ENCODE data around the gene LTN1. TPM values are rescaled to one million over a fixed set of nuclear protein-coding genes. Genes with fewer than 3 reads are reported as not detected.

The LTN1 gene, protein sequence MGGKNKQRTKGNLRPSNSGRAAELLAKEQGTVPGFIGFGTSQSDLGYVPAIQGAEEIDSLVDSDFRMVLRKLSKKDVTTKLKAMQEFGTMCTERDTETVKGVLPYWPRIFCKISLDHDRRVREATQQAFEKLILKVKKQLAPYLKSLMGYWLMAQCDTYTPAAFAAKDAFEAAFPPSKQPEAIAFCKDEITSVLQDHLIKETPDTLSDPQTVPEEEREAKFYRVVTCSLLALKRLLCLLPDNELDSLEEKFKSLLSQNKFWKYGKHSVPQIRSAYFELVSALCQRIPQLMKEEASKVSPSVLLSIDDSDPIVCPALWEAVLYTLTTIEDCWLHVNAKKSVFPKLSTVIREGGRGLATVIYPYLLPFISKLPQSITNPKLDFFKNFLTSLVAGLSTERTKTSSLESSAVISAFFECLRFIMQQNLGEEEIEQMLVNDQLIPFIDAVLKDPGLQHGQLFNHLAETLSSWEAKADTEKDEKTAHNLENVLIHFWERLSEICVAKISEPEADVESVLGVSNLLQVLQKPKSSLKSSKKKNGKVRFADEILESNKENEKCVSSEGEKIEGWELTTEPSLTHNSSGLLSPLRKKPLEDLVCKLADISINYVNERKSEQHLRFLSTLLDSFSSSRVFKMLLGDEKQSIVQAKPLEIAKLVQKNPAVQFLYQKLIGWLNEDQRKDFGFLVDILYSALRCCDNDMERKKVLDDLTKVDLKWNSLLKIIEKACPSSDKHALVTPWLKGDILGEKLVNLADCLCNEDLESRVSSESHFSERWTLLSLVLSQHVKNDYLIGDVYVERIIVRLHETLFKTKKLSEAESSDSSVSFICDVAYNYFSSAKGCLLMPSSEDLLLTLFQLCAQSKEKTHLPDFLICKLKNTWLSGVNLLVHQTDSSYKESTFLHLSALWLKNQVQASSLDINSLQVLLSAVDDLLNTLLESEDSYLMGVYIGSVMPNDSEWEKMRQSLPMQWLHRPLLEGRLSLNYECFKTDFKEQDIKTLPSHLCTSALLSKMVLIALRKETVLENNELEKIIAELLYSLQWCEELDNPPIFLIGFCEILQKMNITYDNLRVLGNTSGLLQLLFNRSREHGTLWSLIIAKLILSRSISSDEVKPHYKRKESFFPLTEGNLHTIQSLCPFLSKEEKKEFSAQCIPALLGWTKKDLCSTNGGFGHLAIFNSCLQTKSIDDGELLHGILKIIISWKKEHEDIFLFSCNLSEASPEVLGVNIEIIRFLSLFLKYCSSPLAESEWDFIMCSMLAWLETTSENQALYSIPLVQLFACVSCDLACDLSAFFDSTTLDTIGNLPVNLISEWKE (N-terminal part only)
- polyA plus RNA-seq (2012; ENCODE audit: insufficient read length, low read depth) = 5.8 TPM

DNA sequence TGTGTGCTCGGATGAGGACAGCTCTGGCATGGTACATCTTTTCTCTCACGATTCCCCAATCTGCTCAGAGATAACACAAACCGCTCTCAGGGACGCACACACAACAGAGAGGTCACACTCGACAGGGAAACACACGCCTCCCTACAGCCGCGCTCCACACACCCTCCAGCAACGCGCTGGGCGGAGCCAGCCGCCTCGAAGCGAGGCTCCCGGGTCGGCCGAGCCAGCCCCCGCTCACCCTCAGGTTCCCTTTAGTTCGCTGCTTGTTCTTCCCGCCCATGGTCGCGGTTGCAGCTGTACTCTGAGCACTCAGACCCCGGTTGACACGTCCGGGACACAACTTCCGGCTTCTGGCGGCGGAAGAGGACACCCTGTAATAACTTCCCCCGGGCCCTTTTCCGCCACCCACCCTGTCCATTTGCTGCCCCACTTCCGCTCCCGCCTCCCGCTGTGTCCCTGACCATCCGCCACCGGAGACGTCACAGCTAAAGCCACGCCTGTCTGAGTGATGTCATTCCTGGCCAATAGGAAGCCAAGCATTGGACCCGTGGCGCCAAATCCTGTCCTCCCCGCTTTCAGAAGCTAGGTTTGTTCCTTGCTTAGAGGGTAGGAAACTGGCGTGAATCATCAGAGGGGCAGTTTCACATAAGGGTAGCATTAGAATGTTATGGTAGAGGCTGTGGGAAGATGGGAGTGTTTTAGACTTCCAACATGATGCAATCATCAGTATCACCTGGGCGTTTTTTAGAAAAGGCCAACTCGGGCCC is at the start of gene LTN1:
Gene LTN1, minus strand, starts transcription at position 352 of the 767 bp plus-strand sequence. Its CDS starts 72 bp downstream, at position 280.
- peak; percentile 78; the same call in 1 of the 2 replicates for TF ChIP-seq SIN3A (IDR thresholded peaks at IDR 0.05; ENCODE audit: borderline replicate concordance, insufficient read depth, low read length)
- peak; percentile 87 for TF ChIP-seq POLR2AphosphoS5 (IDR thresholded peaks at IDR 0.05; ENCODE audit: low read depth, low read length)
- peak; percentile 55 for TF ChIP-seq FOXP2 (optimal IDR thresholded peaks at IDR 0.05; ENCODE audit: borderline replicate concordance, extremely low read depth, extremely low read length, insufficient read depth)
- peak; percentile 76; the same call in 1 of the 2 replicates for TF ChIP-seq TAF1 (IDR thresholded peaks at IDR 0.05; ENCODE audit: borderline replicate concordance, insufficient read depth, low read length)
- TF ChIP-seq, protein P1, sequence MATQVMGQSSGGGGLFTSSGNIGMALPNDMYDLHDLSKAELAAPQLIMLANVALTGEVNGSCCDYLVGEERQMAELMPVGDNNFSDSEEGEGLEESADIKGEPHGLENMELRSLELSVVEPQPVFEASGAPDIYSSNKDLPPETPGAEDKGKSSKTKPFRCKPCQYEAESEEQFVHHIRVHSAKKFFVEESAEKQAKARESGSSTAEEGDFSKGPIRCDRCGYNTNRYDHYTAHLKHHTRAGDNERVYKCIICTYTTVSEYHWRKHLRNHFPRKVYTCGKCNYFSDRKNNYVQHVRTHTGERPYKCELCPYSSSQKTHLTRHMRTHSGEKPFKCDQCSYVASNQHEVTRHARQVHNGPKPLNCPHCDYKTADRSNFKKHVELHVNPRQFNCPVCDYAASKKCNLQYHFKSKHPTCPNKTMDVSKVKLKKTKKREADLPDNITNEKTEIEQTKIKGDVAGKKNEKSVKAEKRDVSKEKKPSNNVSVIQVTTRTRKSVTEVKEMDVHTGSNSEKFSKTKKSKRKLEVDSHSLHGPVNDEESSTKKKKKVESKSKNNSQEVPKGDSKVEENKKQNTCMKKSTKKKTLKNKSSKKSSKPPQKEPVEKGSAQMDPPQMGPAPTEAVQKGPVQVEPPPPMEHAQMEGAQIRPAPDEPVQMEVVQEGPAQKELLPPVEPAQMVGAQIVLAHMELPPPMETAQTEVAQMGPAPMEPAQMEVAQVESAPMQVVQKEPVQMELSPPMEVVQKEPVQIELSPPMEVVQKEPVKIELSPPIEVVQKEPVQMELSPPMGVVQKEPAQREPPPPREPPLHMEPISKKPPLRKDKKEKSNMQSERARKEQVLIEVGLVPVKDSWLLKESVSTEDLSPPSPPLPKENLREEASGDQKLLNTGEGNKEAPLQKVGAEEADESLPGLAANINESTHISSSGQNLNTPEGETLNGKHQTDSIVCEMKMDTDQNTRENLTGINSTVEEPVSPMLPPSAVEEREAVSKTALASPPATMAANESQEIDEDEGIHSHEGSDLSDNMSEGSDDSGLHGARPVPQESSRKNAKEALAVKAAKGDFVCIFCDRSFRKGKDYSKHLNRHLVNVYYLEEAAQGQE (IDR thresholded peaks at IDR 0.05; ENCODE audit: insufficient read depth in 1 of 2, low read depth in 2 of 2, low read length in 2 of 2) = no peak

DNA sequence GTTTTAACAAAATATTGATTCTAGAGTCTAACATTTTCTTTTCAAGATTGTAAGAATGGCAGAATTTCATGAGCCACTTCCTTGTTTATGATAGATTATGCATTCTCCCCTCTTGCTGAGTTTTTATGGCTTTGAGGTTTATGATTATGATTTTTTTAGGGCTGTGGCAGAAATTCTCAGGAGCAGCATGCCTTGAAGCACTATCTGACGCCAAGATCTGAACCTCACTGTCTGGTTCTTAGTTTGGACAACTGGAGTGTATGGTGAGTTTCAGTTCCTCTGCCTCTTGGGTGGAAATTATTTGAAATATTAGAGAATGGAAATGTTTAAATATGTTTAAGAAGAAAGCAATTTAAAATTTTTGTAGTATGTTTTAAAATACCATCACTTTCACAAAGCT is 42.0 kb upstream of the LTN1 start:
- TF ChIP-seq POLR2AphosphoS5 (IDR thresholded peaks at IDR 0.05; ENCODE audit: low read depth, low read length) (no peak), FOXP2 (optimal IDR thresholded peaks at IDR 0.05; ENCODE audit: borderline replicate concordance, extremely low read depth, extremely low read length, insufficient read depth) (no peak), SIN3A (IDR thresholded peaks at IDR 0.05; ENCODE audit: borderline replicate concordance, insufficient read depth, low read length) (no peak), TAF1 (IDR thresholded peaks at IDR 0.05; ENCODE audit: borderline replicate concordance, insufficient read depth, low read length) (no peak)
- TF ChIP-seq, protein P1 (IDR thresholded peaks at IDR 0.05; ENCODE audit: insufficient read depth in 1 of 2, low read depth in 2 of 2, low read length in 2 of 2) = no peak

DNA sequence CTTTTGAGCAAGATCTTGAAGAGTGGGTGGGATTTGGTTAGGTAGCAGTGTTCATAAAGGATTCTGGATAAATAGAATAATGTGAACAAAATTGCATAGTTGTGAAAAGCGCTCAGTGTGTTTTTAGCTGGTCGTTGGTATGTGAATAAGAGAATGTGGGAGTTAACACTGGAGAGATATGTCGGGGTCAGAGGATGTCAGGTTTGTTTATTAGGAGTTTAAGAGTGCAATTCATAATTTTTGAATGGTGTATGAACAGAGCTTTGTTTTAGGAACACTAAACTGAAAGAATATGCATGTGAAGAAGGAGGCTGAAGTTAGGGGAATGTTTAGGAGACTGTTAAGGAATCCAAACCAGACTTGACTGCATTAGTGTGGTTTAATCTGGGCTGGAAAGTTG is 41.2 kb upstream of the LTN1 start:
- TF ChIP-seq FOXP2 (optimal IDR thresholded peaks at IDR 0.05; ENCODE audit: borderline replicate concordance, extremely low read depth, extremely low read length, insufficient read depth) (no peak), SIN3A (IDR thresholded peaks at IDR 0.05; ENCODE audit: borderline replicate concordance, insufficient read depth, low read length) (no peak), POLR2AphosphoS5 (IDR thresholded peaks at IDR 0.05; ENCODE audit: low read depth, low read length) (no peak), TAF1 (IDR thresholded peaks at IDR 0.05; ENCODE audit: borderline replicate concordance, insufficient read depth, low read length) (no peak)
- TF ChIP-seq, protein P1 (IDR thresholded peaks at IDR 0.05; ENCODE audit: insufficient read depth in 1 of 2, low read depth in 2 of 2, low read length in 2 of 2) = no peak

DNA sequence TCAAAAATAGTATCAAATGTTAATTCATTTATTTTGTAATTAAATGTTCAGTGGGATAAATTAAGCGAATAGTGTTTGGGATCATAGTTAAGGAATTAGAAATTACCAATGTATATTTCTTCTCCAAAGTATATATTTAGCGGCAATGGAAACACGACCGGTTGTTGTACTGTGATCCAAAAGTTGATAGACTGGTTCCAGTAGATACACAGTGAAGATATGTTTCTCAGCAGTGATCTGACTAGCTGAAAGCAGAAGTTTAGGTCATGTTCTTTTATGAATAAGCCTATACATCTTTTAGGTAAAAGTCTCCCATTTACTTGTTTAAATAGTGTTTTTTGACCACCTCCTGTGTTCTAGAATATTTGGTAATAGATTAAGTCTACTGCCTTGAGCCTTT is 40.6 kb upstream of the LTN1 start:
- TF ChIP-seq SIN3A (IDR thresholded peaks at IDR 0.05; ENCODE audit: borderline replicate concordance, insufficient read depth, low read length) = no peak
- no peak for TF ChIP-seq TAF1 (IDR thresholded peaks at IDR 0.05; ENCODE audit: borderline replicate concordance, insufficient read depth, low read length)
- no peak for TF ChIP-seq POLR2AphosphoS5 (IDR thresholded peaks at IDR 0.05; ENCODE audit: low read depth, low read length)
- no peak for TF ChIP-seq FOXP2 (optimal IDR thresholded peaks at IDR 0.05; ENCODE audit: borderline replicate concordance, extremely low read depth, extremely low read length, insufficient read depth)
- TF ChIP-seq, protein P1 (IDR thresholded peaks at IDR 0.05; ENCODE audit: insufficient read depth in 1 of 2, low read depth in 2 of 2, low read length in 2 of 2) = no peak

Data from PFSK-1 (cell line).